BE2C (cell line): ENCODE measurements around the gene EPHA6.

Experiments used
- DNase-seq: peaks from one replicate; pipeline ENCODE4 v3.0.0-alpha.2; 2020
- H3K27me3 ChIP-seq: fragments of 250-450 bp; sonication (Bioruptor Pico); 2 replicates; pipeline ENCODE4 v1.5.1; 2020; ENCODE audit warnings: mild to moderate bottlenecking
- H3K36me3 ChIP-seq: fragments of 250-450 bp; sonication (Bioruptor Pico); 2 replicates; pipeline ENCODE4 v1.5.1; 2020; ENCODE audit warnings: mild to moderate bottlenecking
- H3K4me1 ChIP-seq: fragments of 250-450 bp; sonication (Bioruptor Pico); 2 replicates; pipeline ENCODE4 v1.5.1; 2020
- H3K4me3 ChIP-seq: 2 replicates; pipeline ENCODE4 v1.5.1; 2011; ENCODE audit warnings: low read depth, low read length
- H3K9me3 ChIP-seq: fragments of 250-450 bp; sonication (Bioruptor Pico); 2 replicates; pipeline ENCODE4 v1.5.1; 2020
- CTCF ChIP-seq: IDR thresholded peaks from 2 replicates; pipeline ENCODE4 v1.5.1; 2012; ENCODE audit warnings: mild to moderate bottlenecking, low read depth, low read length

EPHA6 gene

GRCh38 chr3:96806341-96806740, 8.1 kb upstream of the EPHA6 start:
- Histone ChIP-seq H3K4me1 (no peaks in the 10 kb centered on the region), H3K36me3 (no peaks in the 10 kb centered on the region), H3K4me3 (no peak overlapping the region), H3K9me3 (no peaks in the 10 kb centered on the region), H3K27me3 (no peaks in the 10 kb centered on the region)
- TF ChIP-seq CTCF = no peak
- no peak for DNase-seq

GRCh38 chr3:96813134-96813819, 1.1 kb upstream of the EPHA6 start:
- H3K4me1 ChIP-seq = peaks cover 2% of the 10 kb centered on the region; the same call in 1 of the 2 replicates
- peak; percentile 90 for DNase-seq
- no peaks in the 10 kb centered on the region for H3K36me3 ChIP-seq
- H3K9me3 ChIP-seq = no peaks in the 10 kb centered on the region
- peak; percentile 69 for TF ChIP-seq CTCF
- peaks cover 3% of the 10 kb centered on the region; the same call in 1 of the 2 replicates for H3K27me3 ChIP-seq
- peak overlapping the region; percentile 76 for H3K4me3 ChIP-seq

- Histone ChIP-seq H3K36me3 (no peaks in the 10 kb centered on the region), H3K27me3 (peaks cover 3% of the 10 kb centered on the region; the same call in 1 of the 2 replicates), H3K9me3 (no peaks in the 10 kb centered on the region), H3K4me3 (peak overlapping the region; percentile 76), H3K4me1 (peaks cover 4% of the 10 kb centered on the region)
- DNase-seq = peak; percentile 24
- peak; percentile 11; the same call in 1 of the 2 replicates for TF ChIP-seq CTCF
Observed at GRCh38 chr3:96814651-96815567, 515 bp downstream of the EPHA6 start.

- no peak for DNase-seq
- no peaks in the 10 kb centered on the region for H3K27me3 ChIP-seq
- no peak overlapping the region for H3K4me3 ChIP-seq
- no peaks in the 10 kb centered on the region for H3K36me3 ChIP-seq
- H3K4me1 ChIP-seq = no peaks in the 10 kb centered on the region
- TF ChIP-seq CTCF = no peak
- no peaks in the 10 kb centered on the region for H3K9me3 ChIP-seq
Observed at GRCh38 chr3:96831175-96831574, 16.8 kb downstream of the EPHA6 start.

GRCh38 chr3:96833301-96833700, 18.9 kb downstream of the EPHA6 start:
- H3K27me3 ChIP-seq = no peaks in the 10 kb centered on the region
- H3K4me3 ChIP-seq = no peak overlapping the region
- no peaks in the 10 kb centered on the region for H3K36me3 ChIP-seq
- no peaks in the 10 kb centered on the region for H3K4me1 ChIP-seq
- H3K9me3 ChIP-seq = no peaks in the 10 kb centered on the region
- TF ChIP-seq CTCF = no peak
- no peak for DNase-seq
